ENCODE results near the gene GGT5. TPM values are rescaled to one million over a fixed set of nuclear protein-coding genes. Genes with fewer than 3 reads are reported as not detected.

Gene GGT5
- total and polyA plus RNA-seq, 2 of the 13 experiments (the other 11 are each of a cell fraction or from before 2014, with no cell fraction given) = 0.69 to 3.1 TPM

DNA sequence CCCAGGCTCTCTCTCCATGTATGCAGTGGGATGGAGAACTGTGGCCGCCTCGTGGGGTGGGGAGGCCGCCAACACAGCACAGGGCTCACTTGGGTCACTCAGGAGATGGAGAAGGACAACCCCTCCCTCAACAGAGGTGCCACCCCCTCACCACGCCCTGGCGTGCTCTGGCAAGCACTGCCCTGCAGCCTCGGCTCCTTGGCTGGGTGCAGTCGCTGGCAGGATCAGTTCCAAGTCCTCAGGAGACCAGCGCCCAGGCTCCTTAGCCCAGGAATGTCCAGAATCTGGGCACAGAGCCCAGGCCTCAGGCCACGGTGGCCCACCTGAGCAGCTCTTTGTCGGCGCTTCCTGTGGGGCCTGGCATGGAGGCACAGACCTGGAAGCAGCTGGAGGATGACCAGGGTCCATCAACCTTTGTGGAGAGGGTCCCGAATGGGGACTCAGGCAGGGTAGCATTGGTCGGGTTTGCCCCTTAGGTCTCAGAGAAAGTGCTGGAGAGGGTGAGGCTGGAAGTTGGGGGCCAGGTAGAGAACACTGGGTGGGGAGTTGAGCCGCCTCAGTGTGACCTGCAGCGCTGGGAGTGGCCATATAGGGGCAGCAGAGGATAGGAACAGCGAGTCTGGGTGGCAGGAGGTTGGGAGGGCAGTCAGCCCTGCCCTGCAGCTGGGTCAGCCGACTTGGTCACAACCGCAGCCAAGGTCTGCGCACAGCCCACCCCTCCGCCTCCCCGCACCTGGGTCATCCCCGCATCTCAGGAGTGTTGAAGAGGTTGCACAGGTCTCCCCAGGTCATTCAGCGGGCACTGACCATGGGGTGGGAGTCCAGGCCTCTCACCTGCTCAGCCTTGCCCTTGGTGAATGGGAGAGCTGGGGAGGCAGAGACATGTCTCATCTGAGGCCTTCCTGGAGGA lies 55.4 kb downstream of the GGT5 start (continued):
- TF ChIP-seq, protein P1, sequence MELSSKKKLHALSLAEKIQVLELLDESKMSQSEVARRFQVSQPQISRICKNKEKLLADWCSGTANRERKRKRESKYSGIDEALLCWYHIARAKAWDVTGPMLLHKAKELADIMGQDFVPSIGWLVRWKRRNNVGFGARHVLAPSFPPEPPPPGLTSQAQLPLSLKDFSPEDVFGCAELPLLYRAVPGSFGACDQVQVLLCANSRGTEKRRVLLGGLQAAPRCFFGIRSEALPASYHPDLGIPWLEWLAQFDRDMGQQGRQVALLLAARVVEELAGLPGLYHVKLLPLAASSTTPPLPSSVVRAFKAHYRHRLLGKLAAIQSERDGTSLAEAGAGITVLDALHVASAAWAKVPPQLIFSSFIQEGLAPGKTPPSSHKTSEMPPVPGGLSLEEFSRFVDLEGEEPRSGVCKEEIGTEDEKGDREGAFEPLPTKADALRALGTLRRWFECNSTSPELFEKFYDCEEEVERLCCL (CRISPR knock-in tag; IDR thresholded peaks at IDR 0.05; ENCODE audit: borderline replicate concordance) = no peak
- TF ChIP-seq KDM1A (CRISPR knock-in tag; IDR thresholded peaks at IDR 0.05) (no peak), ZNF83 (CRISPR knock-in tag; IDR thresholded peaks at IDR 0.05; ENCODE audit: borderline replicate concordance) (no peak), EEA1 (CRISPR knock-in tag; IDR thresholded peaks at IDR 0.05; ENCODE audit: borderline replicate concordance) (no peak), ATRX (CRISPR knock-in tag; IDR thresholded peaks at IDR 0.05; ENCODE audit: borderline replicate concordance) (no peak), ZNF317 (CRISPR knock-in tag; IDR thresholded peaks at IDR 0.05) (no peak), ZNF850 (CRISPR knock-in tag; conservative IDR thresholded peaks at IDR 0.05) (no peak), ZNF263 (CRISPR knock-in tag; IDR thresholded peaks at IDR 0.05) (no peak), NKX3-1 (CRISPR knock-in tag; IDR thresholded peaks at IDR 0.05) (no peak), SOX13 (IDR thresholded peaks at IDR 0.05) (no peak), SOX13 (CRISPR knock-in tag; conservative IDR thresholded peaks at IDR 0.05 in 1 of 2, IDR thresholded peaks at IDR 0.05 in 1 of 2) (no peak)
- TF ChIP-seq, protein P2, sequence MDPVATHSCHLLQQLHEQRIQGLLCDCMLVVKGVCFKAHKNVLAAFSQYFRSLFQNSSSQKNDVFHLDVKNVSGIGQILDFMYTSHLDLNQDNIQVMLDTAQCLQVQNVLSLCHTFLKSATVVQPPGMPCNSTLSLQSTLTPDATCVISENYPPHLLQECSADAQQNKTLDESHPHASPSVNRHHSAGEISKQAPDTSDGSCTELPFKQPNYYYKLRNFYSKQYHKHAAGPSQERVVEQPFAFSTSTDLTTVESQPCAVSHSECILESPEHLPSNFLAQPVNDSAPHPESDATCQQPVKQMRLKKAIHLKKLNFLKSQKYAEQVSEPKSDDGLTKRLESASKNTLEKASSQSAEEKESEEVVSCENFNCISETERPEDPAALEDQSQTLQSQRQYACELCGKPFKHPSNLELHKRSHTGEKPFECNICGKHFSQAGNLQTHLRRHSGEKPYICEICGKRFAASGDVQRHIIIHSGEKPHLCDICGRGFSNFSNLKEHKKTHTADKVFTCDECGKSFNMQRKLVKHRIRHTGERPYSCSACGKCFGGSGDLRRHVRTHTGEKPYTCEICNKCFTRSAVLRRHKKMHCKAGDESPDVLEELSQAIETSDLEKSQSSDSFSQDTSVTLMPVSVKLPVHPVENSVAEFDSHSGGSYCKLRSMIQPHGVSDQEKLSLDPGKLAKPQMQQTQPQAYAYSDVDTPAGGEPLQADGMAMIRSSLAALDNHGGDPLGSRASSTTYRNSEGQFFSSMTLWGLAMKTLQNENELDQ (CRISPR knock-in tag; IDR thresholded peaks at IDR 0.05; ENCODE audit: borderline replicate concordance) = no peak
- TF ChIP-seq, protein P3, sequence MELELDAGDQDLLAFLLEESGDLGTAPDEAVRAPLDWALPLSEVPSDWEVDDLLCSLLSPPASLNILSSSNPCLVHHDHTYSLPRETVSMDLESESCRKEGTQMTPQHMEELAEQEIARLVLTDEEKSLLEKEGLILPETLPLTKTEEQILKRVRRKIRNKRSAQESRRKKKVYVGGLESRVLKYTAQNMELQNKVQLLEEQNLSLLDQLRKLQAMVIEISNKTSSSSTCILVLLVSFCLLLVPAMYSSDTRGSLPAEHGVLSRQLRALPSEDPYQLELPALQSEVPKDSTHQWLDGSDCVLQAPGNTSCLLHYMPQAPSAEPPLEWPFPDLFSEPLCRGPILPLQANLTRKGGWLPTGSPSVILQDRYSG (CRISPR knock-in tag; IDR thresholded peaks at IDR 0.05) = no peak
- TF ChIP-seq, protein P4, sequence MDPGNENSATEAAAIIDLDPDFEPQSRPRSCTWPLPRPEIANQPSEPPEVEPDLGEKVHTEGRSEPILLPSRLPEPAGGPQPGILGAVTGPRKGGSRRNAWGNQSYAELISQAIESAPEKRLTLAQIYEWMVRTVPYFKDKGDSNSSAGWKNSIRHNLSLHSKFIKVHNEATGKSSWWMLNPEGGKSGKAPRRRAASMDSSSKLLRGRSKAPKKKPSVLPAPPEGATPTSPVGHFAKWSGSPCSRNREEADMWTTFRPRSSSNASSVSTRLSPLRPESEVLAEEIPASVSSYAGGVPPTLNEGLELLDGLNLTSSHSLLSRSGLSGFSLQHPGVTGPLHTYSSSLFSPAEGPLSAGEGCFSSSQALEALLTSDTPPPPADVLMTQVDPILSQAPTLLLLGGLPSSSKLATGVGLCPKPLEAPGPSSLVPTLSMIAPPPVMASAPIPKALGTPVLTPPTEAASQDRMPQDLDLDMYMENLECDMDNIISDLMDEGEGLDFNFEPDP (CRISPR knock-in tag; conservative IDR thresholded peaks at IDR 0.05) = no peak
- TF ChIP-seq, protein P5, sequence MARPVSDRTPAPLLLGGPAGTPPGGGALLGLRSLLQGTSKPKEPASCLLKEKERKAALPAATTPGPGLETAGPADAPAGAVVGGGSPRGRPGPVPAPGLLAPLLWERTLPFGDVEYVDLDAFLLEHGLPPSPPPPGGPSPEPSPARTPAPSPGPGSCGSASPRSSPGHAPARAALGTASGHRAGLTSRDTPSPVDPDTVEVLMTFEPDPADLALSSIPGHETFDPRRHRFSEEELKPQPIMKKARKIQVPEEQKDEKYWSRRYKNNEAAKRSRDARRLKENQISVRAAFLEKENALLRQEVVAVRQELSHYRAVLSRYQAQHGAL (CRISPR knock-in tag; IDR thresholded peaks at IDR 0.05; ENCODE audit: not compliant biosample characterization) = no peak
- TF ChIP-seq, protein P6, sequence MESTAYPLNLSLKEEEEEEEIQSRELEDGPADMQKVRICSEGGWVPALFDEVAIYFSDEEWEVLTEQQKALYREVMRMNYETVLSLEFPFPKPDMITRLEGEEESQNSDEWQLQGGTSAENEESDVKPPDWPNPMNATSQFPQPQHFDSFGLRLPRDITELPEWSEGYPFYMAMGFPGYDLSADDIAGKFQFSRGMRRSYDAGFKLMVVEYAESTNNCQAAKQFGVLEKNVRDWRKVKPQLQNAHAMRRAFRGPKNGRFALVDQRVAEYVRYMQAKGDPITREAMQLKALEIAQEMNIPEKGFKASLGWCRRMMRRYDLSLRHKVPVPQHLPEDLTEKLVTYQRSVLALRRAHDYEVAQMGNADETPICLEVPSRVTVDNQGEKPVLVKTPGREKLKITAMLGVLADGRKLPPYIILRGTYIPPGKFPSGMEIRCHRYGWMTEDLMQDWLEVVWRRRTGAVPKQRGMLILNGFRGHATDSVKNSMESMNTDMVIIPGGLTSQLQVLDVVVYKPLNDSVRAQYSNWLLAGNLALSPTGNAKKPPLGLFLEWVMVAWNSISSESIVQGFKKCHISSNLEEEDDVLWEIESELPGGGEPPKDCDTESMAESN (CRISPR knock-in tag; conservative IDR thresholded peaks at IDR 0.05) = no peak

Data from HepG2 (cell line).